ENCODE data around the gene DCUN1D4.
A peak's percentile ranks its signal among the peaks of the same experiment; 100 is the strongest.

The DCUN1D4 gene

GRCh38 chr4:51842554-51843308 is at the start of gene DCUN1D4:
Gene DCUN1D4 (plus strand): TSS chr4:51843153. CDS start chr4:51843243, 90 bp downstream.
- peak; percentile 99 for DNase-seq

- DNase-seq, result no peak
These were observed 22.3 kb upstream of the DCUN1D4 start for GRCh38 chr4:51820443-51821234.

GRCh38 chr4:51825341-51825740 is 17.6 kb upstream of the DCUN1D4 start:
- DNase-seq, result no peak

GRCh38 chr4:51830156-51830720 is 12.7 kb upstream of the DCUN1D4 start:
- no peak for DNase-seq

GRCh38 chr4:51831133-51831532 is 11.8 kb upstream of the DCUN1D4 start:
- peak; percentile 72 for DNase-seq

- DNase-seq, result no peak
These were observed 9.7 kb upstream of the DCUN1D4 start for GRCh38 chr4:51833236-51833635.

- DNase-seq, result no peak
These were observed 7.9 kb upstream of the DCUN1D4 start for GRCh38 chr4:51835079-51835478.

GRCh38 chr4:51835855-51836254 is 7.1 kb upstream of the DCUN1D4 start:
- no peak for DNase-seq

- no peak for DNase-seq
These were observed 6.4 kb upstream of the DCUN1D4 start for GRCh38 chr4:51836549-51836948.

- no peak for DNase-seq
These were observed 2.2 kb upstream of the DCUN1D4 start for GRCh38 chr4:51840781-51841180.

- DNase-seq, result peak; percentile 28
These were observed 793 bp upstream of the DCUN1D4 start for GRCh38 chr4:51842167-51842553.

- DNase-seq, result peak; percentile 66
These were observed 578 bp downstream of the DCUN1D4 start for GRCh38 chr4:51843309-51844152.

GRCh38 chr4:51844153-51845054 is 1.5 kb downstream of the DCUN1D4 start:
- peak; percentile 87 for DNase-seq

- DNase-seq, result no peak
These were observed 2.1 kb downstream of the DCUN1D4 start for GRCh38 chr4:51845055-51845426.

GRCh38 chr4:51845711-51846110 is 2.8 kb downstream of the DCUN1D4 start:
- DNase-seq, result no peak

GRCh38 chr4:51849430-51849829 is 6.5 kb downstream of the DCUN1D4 start:
- no peak for DNase-seq

- DNase-seq, result no peak
These were observed 7.3 kb downstream of the DCUN1D4 start for GRCh38 chr4:51850294-51850693.

- no peak for DNase-seq
These were observed 8.4 kb downstream of the DCUN1D4 start for GRCh38 chr4:51851090-51851936.

- no peak for DNase-seq
These were observed 9.0 kb downstream of the DCUN1D4 start for GRCh38 chr4:51851937-51852290.

GRCh38 chr4:51853027-51853682 is 10.2 kb downstream of the DCUN1D4 start:
- DNase-seq, result no peak

All from stimulated activated CD8-positive, alpha-beta memory T cell treated with anti-CD3 and anti-CD28 coated beads, Interleukin-4, amount 100 ng/mL, for 48 hours (primary cell).